Activated CD8-positive, alpha-beta memory T cell treated with anti-CD3 and anti-CD28 coated beads, Interleukin-2, amount 10 ng/mL, durations not matched to agents 7 days and 5 days (primary cell): ENCODE measurements around the gene CRADD. TPM values are rescaled to one million over a fixed set of nuclear protein-coding genes. Genes with fewer than 3 reads are reported as not detected.
"Not testable (repeated sequence)": the region's sequence is repeated elsewhere in the genome, so short reads cannot be mapped to it uniquely, and the experiment has no call there.

Experiments
- ATAC-seq: fragments of 150-1000 bp; cut with Tn5 transposase; one replicate; pipeline ENCODE4 v1.10.0; 2021; ENCODE audit warnings: moderate library complexity
- CTCF ChIA-PET: fragments of 350-600 bp; sonication (Branson Sonifier 250); formaldehyde crosslinking; loops from one replicate; lab custom pipeline; 2021; ENCODE audit warnings: antibody characterized with exemption; lab: Charles Lee
- DNase-seq: peaks from one replicate; pipeline ENCODE4 v3.0.0-alpha.2; 2020
- H3K27ac Mint-ChIP-seq: one replicate; pipeline ENCODE4 v1.8.0; 2021; ENCODE audit warnings: mild to moderate bottlenecking, mixed read lengths
- H3K27me3 Mint-ChIP-seq: one replicate; pipeline ENCODE4 v1.8.0; 2021; ENCODE audit warnings: mixed read lengths
- H3K36me3 Mint-ChIP-seq: one replicate; pipeline ENCODE4 v1.8.0; 2021; ENCODE audit warnings: mild to moderate bottlenecking, mixed read lengths
- H3K4me1 Mint-ChIP-seq: one replicate; pipeline ENCODE4 v1.8.0; 2021; ENCODE audit warnings: mixed read lengths
- H3K4me3 Mint-ChIP-seq: one replicate; pipeline ENCODE4 v1.8.0; 2021; ENCODE audit warnings: mild to moderate bottlenecking, moderate library complexity, mixed read lengths
- H3K9me3 Mint-ChIP-seq: one replicate; pipeline ENCODE4 v1.8.0; 2022; ENCODE audit warnings: low read depth, mixed read lengths
- total RNA-seq, 2 experiments: library from RNA; stranded (reverse); gene quantifications; one replicate each; pipeline ENCODE4 v1.2.3, GENCODE V29; 2021

CRADD gene
- total RNA-seq, 2 experiments from 2014 or later = 10.8 to 13.1 TPM

DNA sequence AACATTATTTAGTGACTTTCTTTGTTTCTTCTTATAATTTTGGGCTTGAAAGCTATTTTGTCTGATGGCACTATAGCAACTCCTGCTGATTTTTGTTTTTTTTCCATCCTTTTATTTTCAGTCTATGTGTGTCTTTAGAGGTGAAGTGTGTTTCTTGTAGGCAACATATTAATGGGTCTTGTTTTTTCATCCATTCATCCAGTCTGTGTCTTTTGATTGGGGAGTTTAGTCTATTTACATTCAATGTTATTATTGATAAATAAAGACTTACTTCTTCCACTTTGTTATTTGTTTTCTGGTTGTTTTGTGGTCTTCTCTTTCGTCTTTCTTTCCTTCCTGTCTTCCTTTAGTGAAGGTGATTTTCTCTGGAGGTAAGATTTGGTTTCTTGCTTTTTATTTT lies 198.0 kb downstream of the CRADD start:
- CTCF ChIA-PET = no interaction called here
- H3K27me3 Mint-ChIP-seq = peaks cover 17% of the 10 kb centered on the region
- H3K4me3 Mint-ChIP-seq = no peak overlapping the region
- H3K9me3 Mint-ChIP-seq = peaks cover 21% of the 10 kb centered on the region
- peaks cover 9% of the 10 kb centered on the region for H3K36me3 Mint-ChIP-seq
- ATAC-seq = no peak
- H3K4me1 Mint-ChIP-seq = peaks cover 2% of the 10 kb centered on the region
- no peak for DNase-seq
- H3K27ac Mint-ChIP-seq = no peak overlapping the region

DNA sequence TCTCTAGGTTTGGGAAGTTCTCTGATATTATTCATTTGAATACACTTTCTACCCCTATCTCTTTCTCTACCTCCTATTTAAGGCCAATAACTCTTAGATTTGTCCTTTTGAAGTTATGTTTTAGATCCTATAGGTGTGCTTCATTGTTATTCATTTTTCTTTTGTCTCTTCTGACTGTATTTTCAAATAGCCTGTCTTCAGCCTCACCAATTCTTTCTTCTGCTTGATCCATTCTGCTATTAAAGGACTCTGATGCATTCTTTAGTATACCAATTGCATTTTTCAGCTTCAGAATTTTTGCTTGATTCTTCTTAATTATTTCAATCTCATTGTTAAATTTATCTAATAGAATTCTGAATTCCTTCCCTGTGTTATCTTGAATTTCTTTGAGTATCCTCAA lies 199.2 kb downstream of the CRADD start:
- H3K4me3 Mint-ChIP-seq = no peak overlapping the region
- peaks cover 11% of the 10 kb centered on the region for H3K36me3 Mint-ChIP-seq
- DNase-seq (no peak), ATAC-seq (no peak)
- H3K4me1 Mint-ChIP-seq = peaks cover 14% of the 10 kb centered on the region
- H3K27ac Mint-ChIP-seq = no peak overlapping the region
- H3K27me3 Mint-ChIP-seq = peaks cover 14% of the 10 kb centered on the region
- CTCF ChIA-PET = no interaction called here
- peaks cover 21% of the 10 kb centered on the region for H3K9me3 Mint-ChIP-seq

DNA sequence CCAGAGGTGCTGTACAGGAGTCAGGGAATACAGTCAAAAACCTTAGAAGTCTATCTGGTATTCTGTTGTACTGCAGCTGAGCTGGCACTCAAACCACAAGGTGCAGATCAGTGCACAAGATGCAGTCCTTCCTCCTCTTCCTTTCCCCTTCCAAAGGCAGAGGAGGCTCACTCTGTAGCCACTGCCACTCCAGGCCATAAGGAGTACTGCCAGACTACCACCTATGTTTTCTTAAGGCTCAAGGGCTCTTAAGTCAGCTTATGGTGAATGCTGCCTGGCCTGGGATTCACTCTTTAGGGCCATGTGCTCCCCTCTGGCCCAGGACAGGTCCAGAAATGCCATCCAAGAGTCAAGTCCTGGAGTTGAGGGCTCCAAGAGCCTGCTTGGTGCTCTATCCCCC lies 200.3 kb downstream of the CRADD start:
- Mint-ChIP-seq H3K27ac (no peak overlapping the region), H3K36me3 (peaks cover 11% of the 10 kb centered on the region), H3K4me3 (no peak overlapping the region), H3K27me3 (peaks cover 14% of the 10 kb centered on the region), H3K4me1 (peaks cover 17% of the 10 kb centered on the region), H3K9me3 (peaks cover 18% of the 10 kb centered on the region)
- no peak for DNase-seq
- CTCF ChIA-PET = no interaction called here
- ATAC-seq = no peak

DNA sequence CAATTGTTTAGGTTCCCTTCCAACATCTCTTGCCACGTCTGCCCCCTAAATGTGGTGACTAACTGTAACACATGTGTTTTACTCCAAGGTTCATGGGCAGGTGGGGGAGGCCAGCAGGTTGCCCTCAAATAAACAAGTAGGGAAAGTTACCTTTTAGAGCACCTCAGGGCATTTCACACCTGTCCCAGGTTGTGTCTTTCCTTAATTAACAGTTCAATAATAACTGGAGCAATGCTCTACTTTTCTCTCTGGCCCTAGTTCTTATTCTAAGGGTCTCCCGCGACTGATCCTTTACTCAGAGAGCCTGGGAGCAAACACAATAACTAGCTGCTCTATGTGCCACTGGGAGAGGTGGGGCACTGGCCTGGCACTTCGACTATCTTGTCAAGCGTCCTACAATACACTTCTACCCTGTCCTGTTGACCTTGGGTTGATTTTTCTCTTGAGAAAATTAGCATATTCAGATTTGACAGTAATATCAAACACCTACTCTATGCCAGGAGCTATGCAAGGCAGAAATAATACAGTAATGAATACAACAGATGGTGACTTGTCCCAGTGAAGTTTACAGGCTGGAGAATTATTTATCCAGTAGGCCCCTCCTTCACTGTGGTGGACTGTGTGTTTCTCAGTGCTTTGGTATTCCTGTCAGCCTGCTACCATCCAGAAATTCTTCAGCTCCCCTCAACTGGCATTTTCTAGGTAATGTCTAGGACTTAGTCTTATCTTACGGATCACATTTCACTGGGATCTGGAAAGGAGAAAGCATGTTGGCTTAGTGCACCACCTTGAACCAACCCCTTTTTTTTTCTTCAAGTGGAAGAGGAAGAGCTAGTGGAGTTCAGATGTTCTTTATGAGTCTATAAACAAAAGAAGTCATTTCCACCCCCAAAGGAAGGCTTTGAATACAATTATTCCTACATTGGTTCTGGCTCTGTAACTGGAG lies 202.6 kb downstream of the CRADD start:
- no peak for DNase-seq
- CTCF ChIA-PET = interaction anchor here (2.2 kb wide), 1 partner anchor 222 kb away, joined by 10 read pairs; no protein-coding TSS in a partner anchor
- ATAC-seq = no peak
- H3K36me3 Mint-ChIP-seq = peaks cover 5% of the 10 kb centered on the region
- peaks cover 6% of the 10 kb centered on the region for H3K9me3 Mint-ChIP-seq
- H3K27ac Mint-ChIP-seq = no peak overlapping the region
- peaks cover 5% of the 10 kb centered on the region for H3K27me3 Mint-ChIP-seq
- peaks cover 17% of the 10 kb centered on the region for H3K4me1 Mint-ChIP-seq
- H3K4me3 Mint-ChIP-seq = no peak overlapping the region

DNA sequence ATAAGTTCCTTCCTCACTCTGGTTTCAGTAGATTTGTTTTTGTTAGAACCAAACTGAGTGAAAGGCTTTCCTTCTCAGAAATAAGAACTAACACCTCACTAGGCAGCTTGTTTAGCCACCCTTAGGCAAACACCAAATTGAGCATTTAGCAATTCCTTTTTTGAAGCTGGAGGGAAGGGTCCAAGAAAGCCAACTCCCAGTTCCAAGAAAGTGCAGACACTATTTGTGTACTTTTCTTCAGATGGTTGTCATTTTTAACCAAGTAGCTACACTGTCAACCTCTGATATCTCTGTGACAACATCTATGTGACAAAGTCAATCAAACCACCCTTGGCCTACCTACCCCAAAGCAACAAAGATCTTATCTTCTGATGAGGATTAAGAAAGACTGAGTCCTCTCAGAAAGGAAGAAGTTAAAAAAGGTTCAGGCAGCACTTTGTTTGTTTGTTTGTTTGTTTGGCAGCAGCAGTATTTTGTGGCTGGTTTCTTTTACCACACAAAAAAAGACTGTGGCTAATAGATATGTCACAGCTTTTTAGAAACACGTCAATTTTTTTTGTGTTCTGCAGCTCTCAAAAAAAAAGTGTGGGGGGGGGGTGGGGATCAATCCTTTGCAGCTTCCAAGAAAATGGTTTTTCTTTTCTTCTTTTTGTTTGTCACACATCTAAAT lies 203.8 kb downstream of the CRADD start:
- Mint-ChIP-seq H3K27ac (peak overlapping the region; percentile 15), H3K27me3 (no peaks in the 10 kb centered on the region), H3K4me1 (peaks cover 17% of the 10 kb centered on the region), H3K4me3 (no peak overlapping the region), H3K36me3 (peaks cover 3% of the 10 kb centered on the region), H3K9me3 (peaks cover 2% of the 10 kb centered on the region)
- ATAC-seq (peak; percentile 51), DNase-seq (no peak)
- CTCF ChIA-PET = interaction anchor here (2.2 kb wide), 1 partner anchor 221 kb away, joined by 10 read pairs; no protein-coding TSS in a partner anchor

DNA sequence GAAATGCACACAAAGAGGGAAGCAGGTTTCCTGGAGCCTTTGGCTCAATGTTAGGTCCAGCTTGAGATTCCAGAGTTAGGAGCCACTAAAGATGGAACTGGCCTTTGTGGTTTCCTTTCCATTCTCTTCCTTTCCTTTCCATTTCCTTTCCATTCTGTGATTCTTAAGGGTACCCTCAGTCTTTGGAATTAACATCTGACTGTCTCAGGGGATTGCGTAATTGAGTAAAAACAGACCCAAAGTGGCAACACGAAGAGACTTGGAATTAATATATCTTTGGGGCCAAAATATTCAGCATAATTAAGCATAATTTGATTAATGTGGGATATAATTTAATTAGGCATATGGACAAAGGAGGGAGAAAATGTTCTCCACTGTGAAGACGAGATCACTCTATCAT lies 205.6 kb downstream of the CRADD start:
- no peak for DNase-seq
- peaks cover 3% of the 10 kb centered on the region for H3K36me3 Mint-ChIP-seq
- H3K4me3 Mint-ChIP-seq = no peak overlapping the region
- H3K27me3 Mint-ChIP-seq = no peaks in the 10 kb centered on the region
- ATAC-seq = no peak
- CTCF ChIA-PET = no interaction called here
- no peak overlapping the region for H3K27ac Mint-ChIP-seq
- no peaks in the 10 kb centered on the region for H3K9me3 Mint-ChIP-seq
- peaks cover 17% of the 10 kb centered on the region for H3K4me1 Mint-ChIP-seq

DNA sequence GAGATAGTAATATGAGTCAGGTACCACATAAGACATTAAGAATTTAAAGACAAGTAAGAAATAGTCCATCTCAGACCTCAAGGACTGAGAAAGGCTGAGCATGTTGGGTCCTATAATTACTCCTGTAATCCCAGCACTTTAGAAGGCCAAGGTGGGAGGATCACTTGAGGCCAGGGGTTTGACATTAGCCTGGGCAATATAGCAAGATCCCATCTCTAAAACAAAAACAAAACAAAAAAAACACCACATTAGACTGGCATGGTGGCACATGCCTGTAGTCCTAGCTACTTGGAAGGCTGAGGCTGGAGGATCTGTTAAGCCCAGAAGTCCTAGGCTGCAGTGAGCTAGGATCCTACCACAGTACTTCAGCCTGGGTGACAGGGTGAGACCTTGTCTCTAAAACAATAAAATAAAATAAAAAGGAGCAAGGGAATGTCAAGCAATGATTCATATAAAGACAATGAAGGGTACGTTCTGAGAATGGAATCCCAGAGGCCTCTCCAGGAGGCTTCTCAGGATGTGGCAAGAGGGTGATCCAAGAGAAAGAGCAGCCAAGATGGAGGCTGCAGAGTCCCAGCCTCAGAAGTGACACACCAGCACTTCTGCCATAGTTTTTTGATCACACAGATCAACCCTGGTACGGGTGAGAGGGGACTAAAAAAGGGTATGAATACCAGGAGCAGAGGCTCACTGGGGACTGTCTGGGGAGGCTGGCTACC lies 206.4 kb downstream of the CRADD start:
- Mint-ChIP-seq H3K36me3 (peaks cover 3% of the 10 kb centered on the region), H3K9me3 (no peaks in the 10 kb centered on the region), H3K4me3 (no peak overlapping the region), H3K27me3 (no peaks in the 10 kb centered on the region), H3K27ac (no peak overlapping the region), H3K4me1 (peaks cover 17% of the 10 kb centered on the region)
- CTCF ChIA-PET = no interaction called here
- DNase-seq (no peak), ATAC-seq (no peak)

DNA sequence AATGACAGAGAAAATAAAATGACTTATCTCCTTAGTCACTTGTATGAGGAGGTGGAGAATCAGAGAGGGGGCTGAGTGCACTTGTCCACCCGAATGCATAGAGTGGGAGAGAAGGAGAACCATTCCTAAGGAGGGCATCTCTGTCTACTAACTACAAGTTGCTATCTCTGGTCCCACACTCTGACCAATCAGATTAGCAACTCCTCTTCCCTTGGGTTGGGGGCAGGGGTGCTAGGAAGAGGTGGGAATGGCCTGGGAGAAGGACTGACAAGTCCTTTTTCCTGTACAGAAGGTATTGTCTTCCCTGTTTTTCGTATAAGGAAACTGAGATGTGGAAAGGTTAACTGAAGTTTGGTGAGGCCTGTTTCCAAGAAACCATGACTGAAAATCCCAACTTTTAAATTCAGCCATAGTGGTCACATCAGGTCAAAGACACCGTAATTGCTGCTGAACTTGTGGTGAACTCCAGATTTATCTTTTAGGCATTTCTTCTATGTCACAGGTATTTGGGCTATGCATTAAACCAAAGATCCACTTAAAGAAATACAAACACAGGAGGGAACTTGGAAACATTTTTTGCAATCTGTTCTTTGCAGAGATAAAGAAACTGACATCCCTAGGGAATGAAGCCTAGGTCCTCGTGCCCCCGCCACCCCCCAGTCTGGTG lies 207.8 kb downstream of the CRADD start:
- ATAC-seq = no peak
- Mint-ChIP-seq H3K4me1 (peaks cover 17% of the 10 kb centered on the region), H3K9me3 (no peaks in the 10 kb centered on the region), H3K27ac (no peak overlapping the region), H3K36me3 (peaks cover 2% of the 10 kb centered on the region), H3K4me3 (no peak overlapping the region), H3K27me3 (no peaks in the 10 kb centered on the region)
- CTCF ChIA-PET = no interaction called here
- no peak for DNase-seq

DNA sequence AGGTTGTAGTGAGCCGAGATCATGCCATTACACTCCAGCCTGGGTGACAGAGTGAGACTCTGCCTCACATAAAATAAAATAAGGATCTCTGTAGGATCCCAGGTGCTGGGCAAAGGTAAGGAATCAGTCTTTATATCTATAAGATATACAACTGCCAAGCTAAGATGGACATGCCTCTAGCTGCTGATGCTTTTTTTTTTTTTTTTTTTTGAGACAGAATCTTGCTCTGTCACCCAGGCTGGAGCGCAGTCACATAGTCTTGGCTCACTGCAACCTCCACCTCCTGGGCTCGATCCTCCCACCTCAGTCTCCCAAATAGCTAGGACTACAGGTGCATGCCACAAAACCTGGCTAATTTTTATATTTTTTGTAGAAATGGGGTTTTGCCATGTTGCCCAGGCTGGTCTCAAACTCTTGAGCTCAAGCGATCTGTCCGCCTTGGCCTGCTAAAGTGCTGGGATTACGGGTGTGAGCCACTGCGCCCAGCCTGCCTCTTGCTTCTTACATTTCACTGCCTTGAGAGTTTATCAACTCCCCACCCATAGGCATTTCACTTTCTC lies 208.9 kb downstream of the CRADD start:
- CTCF ChIA-PET, H3K4me3 Mint-ChIP-seq: not testable (repeated sequence)

DNA sequence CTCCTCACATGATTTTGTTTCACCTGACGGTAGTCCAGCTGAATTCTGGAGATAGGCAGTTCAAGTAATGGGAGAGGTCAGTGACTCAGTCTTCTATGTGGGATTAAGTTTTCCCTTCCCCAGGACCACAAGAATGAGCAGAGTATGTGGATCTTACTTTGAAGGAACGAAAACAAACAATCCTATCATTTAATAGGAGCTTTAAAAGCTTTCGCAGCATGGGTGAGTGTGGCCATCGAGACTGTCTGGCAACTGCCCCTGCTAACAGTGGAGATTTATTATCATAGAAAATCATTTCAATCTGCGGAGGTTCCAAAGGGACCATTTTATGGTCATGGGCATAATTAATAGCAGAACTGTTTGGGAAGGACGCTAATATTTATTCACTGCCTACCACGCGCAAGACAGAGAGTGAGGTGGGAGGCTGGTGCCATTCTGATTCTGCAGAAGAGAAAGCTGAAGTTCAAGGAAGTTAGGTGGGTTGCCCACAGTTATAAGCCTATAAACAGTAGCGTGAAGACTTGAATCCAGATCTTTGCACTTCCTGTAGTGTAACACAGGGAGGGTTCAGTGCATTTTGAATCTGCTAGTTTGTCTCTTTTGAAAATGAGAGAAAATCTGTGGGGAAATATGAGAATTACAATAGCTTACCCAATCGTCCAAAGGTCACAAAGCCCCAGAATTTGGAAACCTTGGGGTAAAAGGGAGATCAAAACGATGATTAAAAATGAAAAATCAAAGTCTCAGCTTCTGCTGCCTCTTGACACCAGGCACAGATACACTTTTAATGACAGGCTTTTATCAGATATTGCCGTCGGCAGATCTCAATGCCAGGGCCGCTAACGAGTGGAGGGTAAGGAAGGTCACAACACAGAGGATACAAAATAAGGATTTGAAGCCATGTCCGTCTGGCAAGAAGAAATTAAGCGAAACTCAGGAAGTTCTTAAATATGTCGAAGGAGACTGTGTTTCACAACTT lies 209.6 kb downstream of the CRADD start:
- Mint-ChIP-seq H3K27me3 (no peaks in the 10 kb centered on the region), H3K4me1 (no peaks in the 10 kb centered on the region), H3K9me3 (no peaks in the 10 kb centered on the region), H3K4me3 (no peak overlapping the region), H3K36me3 (no peaks in the 10 kb centered on the region), H3K27ac (no peak overlapping the region)
- CTCF ChIA-PET = no interaction called here
- ATAC-seq (no peak), DNase-seq (no peak)

More for the DNA sequence above, 208.9 kb downstream of the CRADD start:
- not testable (repeated sequence) for H3K9me3 Mint-ChIP-seq, H3K27me3 Mint-ChIP-seq, H3K27ac Mint-ChIP-seq, H3K4me1 Mint-ChIP-seq, DNase-seq, ATAC-seq, H3K36me3 Mint-ChIP-seq

DNA sequence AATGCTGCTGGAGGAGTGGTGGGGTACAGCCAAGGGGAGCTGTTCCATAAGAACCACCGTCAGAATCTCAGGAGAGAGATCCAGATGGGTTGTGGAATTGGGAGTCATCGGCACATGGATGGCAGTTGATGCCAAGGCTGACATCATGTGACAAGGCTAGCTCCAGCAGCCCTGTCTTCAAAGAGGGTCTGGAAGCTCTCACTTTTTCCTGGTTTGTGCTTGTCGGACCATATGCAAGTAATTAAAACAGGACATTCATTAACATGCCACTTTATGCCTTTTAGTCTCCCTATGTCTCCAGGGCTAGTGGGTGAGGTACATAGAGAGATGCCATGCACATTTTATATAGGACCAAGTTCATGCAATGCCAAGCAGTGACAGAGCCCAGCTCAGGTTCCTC lies 211.8 kb downstream of the CRADD start:
- no peaks in the 10 kb centered on the region for H3K9me3 Mint-ChIP-seq
- peaks cover 2% of the 10 kb centered on the region for H3K27me3 Mint-ChIP-seq
- H3K36me3 Mint-ChIP-seq = no peaks in the 10 kb centered on the region
- no peak overlapping the region for H3K4me3 Mint-ChIP-seq
- H3K27ac Mint-ChIP-seq = no peak overlapping the region
- no peaks in the 10 kb centered on the region for H3K4me1 Mint-ChIP-seq
- no peak for DNase-seq
- ATAC-seq = no peak
- CTCF ChIA-PET = no interaction called here
